Measurements from ENCODE around the gene NOS1. TPM values are rescaled to one million over a fixed set of nuclear protein-coding genes. Genes with fewer than 3 reads are reported as not detected.

NOS1 gene
- total and polyA plus RNA-seq, 2 of the 8 experiments (the other 6 are each of a cell fraction or from before 2014, with no cell fraction given) = 1.5 to 2.0 TPM

DNA sequence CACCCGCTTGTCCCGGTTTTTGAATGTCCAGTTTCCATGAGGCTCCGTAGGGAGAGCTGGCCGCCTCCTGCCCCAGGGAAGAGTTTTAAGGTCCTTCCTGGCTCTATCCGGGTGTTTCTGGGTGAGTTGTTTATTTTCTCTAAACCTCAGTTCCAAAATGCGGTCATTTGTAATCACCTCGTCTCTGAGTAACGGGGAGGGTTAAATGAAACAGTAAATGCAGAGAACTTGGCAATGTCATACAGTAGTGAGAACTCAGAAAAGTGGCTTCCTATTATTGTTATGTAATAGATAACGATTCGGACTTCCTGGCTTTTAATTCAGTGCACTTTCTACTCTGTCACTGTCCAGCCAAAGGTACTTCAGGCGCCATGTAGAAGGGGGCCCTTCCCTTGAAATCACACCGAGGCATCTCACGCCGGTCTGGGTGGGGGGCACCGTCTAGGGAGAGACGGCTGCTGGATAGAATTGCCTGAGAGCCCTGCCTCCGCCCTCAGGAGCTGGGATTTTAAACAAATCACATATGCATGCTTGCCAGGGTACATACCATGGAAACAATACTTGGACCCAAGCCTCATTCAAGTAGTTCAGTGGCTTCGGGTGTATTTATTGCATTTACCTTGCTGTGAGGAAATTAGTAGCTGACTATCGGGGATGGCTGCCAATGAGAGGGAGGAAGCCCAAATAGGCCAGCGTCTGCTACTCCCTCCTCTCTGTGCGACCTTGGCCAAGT, 26.4 kb downstream of the NOS1 start:
- H4K8ac ChIP-seq (ENCODE audit: extremely low read depth, insufficient read depth, low read length) = no peak overlapping the region
- no peak overlapping the region for H3K4me3 ChIP-seq (ENCODE audit: extremely low read depth in 1 of 4, insufficient read depth in 2 of 4, low read depth in 3 of 4, low read length in 4 of 4)
- H3K36me3 ChIP-seq (ENCODE audit: control insufficient read depth in 2 of 4, insufficient read depth in 4 of 4, low read length in 3 of 4) = no peaks in the 10 kb centered on the region
- H3K18ac ChIP-seq (ENCODE audit: extremely low read depth, low read length) = no peak overlapping the region
- H3K4me2 ChIP-seq (ENCODE audit: insufficient read depth in 1 of 2, low read depth in 2 of 2, low read length in 2 of 2) = no peak overlapping the region
- no peak overlapping the region for H2BK20ac ChIP-seq (ENCODE audit: low read length)
- H2BK12ac ChIP-seq (ENCODE audit: low read depth, low read length) = no peak overlapping the region
- no peak overlapping the region for H2AK5ac ChIP-seq (ENCODE audit: low read depth, low read length)
- H3K79me1 ChIP-seq (ENCODE audit: low read depth, low read length) = no peaks in the 10 kb centered on the region
- H2BK5ac ChIP-seq (ENCODE audit: low read depth, low read length) = no peak overlapping the region
- H2BK15ac ChIP-seq (ENCODE audit: low read length) = no peak overlapping the region
- no peak overlapping the region for H3K4ac ChIP-seq (replicated peaks; ENCODE audit: insufficient read length, low read depth, low read length)
- no peak for FAIRE-seq
- no peaks in the 10 kb centered on the region for H3K27me3 ChIP-seq (replicated peaks in 1 of 4; ENCODE audit: control insufficient read depth in 3 of 4, extremely low read depth in 1 of 4, insufficient read depth in 3 of 4, low read length in 3 of 4)
- no peak overlapping the region for H3K23ac ChIP-seq (ENCODE audit: insufficient read length)
- ChIA-PET POLR2A (ENCODE audit: partially characterized antibody) (interaction anchor here (1.6 kb wide), 1 partner anchor 25 kb away, joined by 4 read pairs; no protein-coding TSS in a partner anchor), CTCF (ENCODE audit: partially characterized antibody) (interaction anchor here (0.7 to 1.4 kb wide), 4 partner anchors 12 to 98 kb away, joined by 3 to 6 read pairs (median 4); no protein-coding TSS in a partner anchor)
- TF ChIP-seq KDM1A (IDR thresholded peaks at IDR 0.05; ENCODE audit: borderline replicate concordance, low read length) (no peak), SP4 (IDR thresholded peaks at IDR 0.05; ENCODE audit: low read length) (no peak), POLR2A (IDR thresholded peaks at IDR 0.05; ENCODE audit: control extremely low read depth in 1 of 2, low read depth in 2 of 2, low read length in 2 of 2) (no peak), RBBP5 (IDR thresholded peaks at IDR 0.05; ENCODE audit: borderline replicate concordance, low read depth, low read length) (no peak), ASH2L (IDR thresholded peaks at IDR 0.05; ENCODE audit: low read length) (no peak), RAD21 (IDR thresholded peaks at IDR 0.05 in 1 of 2, conservative IDR thresholded peaks at IDR 0.05 in 1 of 2; ENCODE audit: low read depth in 2 of 2, low read length in 2 of 2) (no peak)
- TF ChIP-seq, protein P1, sequence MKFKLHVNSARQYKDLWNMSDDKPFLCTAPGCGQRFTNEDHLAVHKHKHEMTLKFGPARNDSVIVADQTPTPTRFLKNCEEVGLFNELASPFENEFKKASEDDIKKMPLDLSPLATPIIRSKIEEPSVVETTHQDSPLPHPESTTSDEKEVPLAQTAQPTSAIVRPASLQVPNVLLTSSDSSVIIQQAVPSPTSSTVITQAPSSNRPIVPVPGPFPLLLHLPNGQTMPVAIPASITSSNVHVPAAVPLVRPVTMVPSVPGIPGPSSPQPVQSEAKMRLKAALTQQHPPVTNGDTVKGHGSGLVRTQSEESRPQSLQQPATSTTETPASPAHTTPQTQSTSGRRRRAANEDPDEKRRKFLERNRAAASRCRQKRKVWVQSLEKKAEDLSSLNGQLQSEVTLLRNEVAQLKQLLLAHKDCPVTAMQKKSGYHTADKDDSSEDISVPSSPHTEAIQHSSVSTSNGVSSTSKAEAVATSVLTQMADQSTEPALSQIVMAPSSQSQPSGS (IDR thresholded peaks at IDR 0.05; ENCODE audit: low read length) = no peak
- TF ChIP-seq, protein P2, sequence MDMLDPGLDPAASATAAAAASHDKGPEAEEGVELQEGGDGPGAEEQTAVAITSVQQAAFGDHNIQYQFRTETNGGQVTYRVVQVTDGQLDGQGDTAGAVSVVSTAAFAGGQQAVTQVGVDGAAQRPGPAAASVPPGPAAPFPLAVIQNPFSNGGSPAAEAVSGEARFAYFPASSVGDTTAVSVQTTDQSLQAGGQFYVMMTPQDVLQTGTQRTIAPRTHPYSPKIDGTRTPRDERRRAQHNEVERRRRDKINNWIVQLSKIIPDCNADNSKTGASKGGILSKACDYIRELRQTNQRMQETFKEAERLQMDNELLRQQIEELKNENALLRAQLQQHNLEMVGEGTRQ (IDR thresholded peaks at IDR 0.05; ENCODE audit: low read length) = no peak
- H4K5ac ChIP-seq (ENCODE audit: insufficient read length, low read depth, low read length) = no peak overlapping the region
- H3K9ac ChIP-seq (replicated peaks in 1 of 4; ENCODE audit: extremely low read depth in 1 of 4, low read depth in 3 of 4, low read length in 3 of 4) = no peak overlapping the region
- no peak overlapping the region for H3K14ac ChIP-seq (ENCODE audit: insufficient read length)
- no peak overlapping the region for H3K56ac ChIP-seq (replicated peaks; ENCODE audit: insufficient read length, low read depth, low read length)
- H2AFZ ChIP-seq (ENCODE audit: low read length) = no peak overlapping the region
- no peaks in the 10 kb centered on the region for H3K79me2 ChIP-seq (ENCODE audit: control insufficient read depth in 1 of 2, insufficient read depth in 2 of 2, low read length in 2 of 2)
- no peak overlapping the region for H3K27ac ChIP-seq (ENCODE audit: low read depth, low read length)
- DNase-seq (ENCODE audit: low read depth in 1 of 2, low spot score in 2 of 2) = no peak
- H3K4me1 ChIP-seq (replicated peaks in 1 of 4; ENCODE audit: control insufficient read depth in 3 of 4, insufficient read depth in 4 of 4, low read length in 3 of 4) = peaks cover 0 to 6% (median 1%) of the 10 kb centered on the region in 4 experiments; a peak in 4 of 7 replicates
- H4K20me1 ChIP-seq (replicated peaks in 1 of 2; ENCODE audit: control insufficient read depth in 1 of 2, insufficient read depth in 2 of 2, low read length in 2 of 2) = no peaks in the 10 kb centered on the region
- H4K91ac ChIP-seq (replicated peaks; ENCODE audit: insufficient read length, low read length) = no peak overlapping the region
- WGBS, 2 experiments (ENCODE audit: extremely low coverage in 1 of 2, insufficient coverage in 1 of 2, insufficient read length in 1 of 2, insufficient replicate concordance in 2 of 2, low coverage in 1 of 2, low lambda C conversion rate in 2 of 2, missing lambda C conversion rate in 1 of 2) = 84% methylated on average over 21 of the region's 21 CpGs; no CpG with 5 or more reads in 1 of the 2 experiments
- no peak overlapping the region for H2BK120ac ChIP-seq (replicated peaks; ENCODE audit: low read depth, low read length)
- H3K23me2 ChIP-seq (ENCODE audit: low read depth, low read length) = no peaks in the 10 kb centered on the region
- no peaks in the 10 kb centered on the region for H3K9me3 ChIP-seq (ENCODE audit: insufficient read depth in 2 of 2, low read depth in 1 of 2, low read length in 1 of 2)

All from H1 (cell line).